CD4-positive, alpha-beta T cell (primary cell): Measurements from ENCODE around the gene SASH1. TPM values are rescaled to one million over a fixed set of nuclear protein-coding genes. Genes with fewer than 3 reads are reported as not detected.
"Not testable (repeated sequence)": the region's sequence is repeated elsewhere in the genome, so short reads cannot be mapped to it uniquely, and the experiment has no call there.

Experiments used
- ATAC-seq: fragments of 200-7000 bp; cut with Tn5 transposase; one replicate; pipeline ENCODE4 v1.10.0; 2022; ENCODE audit warnings: mild to moderate bottlenecking; ENCODE audit not compliant: poor library complexity
- CTCF ChIA-PET: fragments of 350-600 bp; sonication (Branson Sonifier 250); formaldehyde crosslinking; loops from one replicate; lab custom pipeline; 2021; ENCODE audit warnings: antibody characterized with exemption, inconsistent platforms; lab: Charles Lee
- POLR2A ChIA-PET: fragments of 350-600 bp; sonication (Branson Sonifier 250); formaldehyde crosslinking; loops from one replicate; lab custom pipeline; 2021; ENCODE audit warnings: antibody characterized with exemption, inconsistent platforms; lab: Charles Lee
- DNase-seq, 14 experiments: peaks; one replicate each; pipeline ENCODE4 v3.0.0-alpha.2; 2013 to 2020; ENCODE audit warnings: mixed read lengths in 2 of 14
- H3K27ac ChIP-seq, 2 donors: one replicate each; pipeline versions ENCODE4 v1.5.1 to v1.7.0; 2013; ENCODE audit warnings: low read length in 2 of 2, low read depth in 1 of 2, mild to moderate bottlenecking in 1 of 2
- H3K27me3 ChIP-seq, 2 experiments: 1 replicate in 1 of 2; 2 replicates in 1 of 2; pipeline versions ENCODE4 v1.6.1 to v1.7.0; 2013; ENCODE audit warnings: low read length in 2 of 2, control low read depth in 1 of 2, mild to moderate bottlenecking in 1 of 2, moderate library complexity in 1 of 2; ENCODE audit not compliant: insufficient read depth in 2 of 2, control insufficient read depth in 1 of 2
- H3K36me3 ChIP-seq: one replicate; pipeline ENCODE4 v1.6.1; 2013; ENCODE audit warnings: low read length, control low read depth; ENCODE audit not compliant: insufficient read depth
- H3K4me1 ChIP-seq: one replicate; pipeline ENCODE4 v1.6.1; 2013; ENCODE audit warnings: low read length, control low read depth; ENCODE audit not compliant: insufficient read depth
- H3K4me3 ChIP-seq: one replicate; pipeline ENCODE4 v1.5.1; 2013; ENCODE audit warnings: mild to moderate bottlenecking, low read length, moderate library complexity
- H3K9me3 ChIP-seq, 2 experiments: 1 replicate in 1 of 2; 2 replicates in 1 of 2; pipeline versions ENCODE4 v1.6.1 to v1.7.0; 2013; ENCODE audit warnings: low read length in 2 of 2, mild to moderate bottlenecking in 2 of 2, control low read depth in 1 of 2, moderate library complexity in 1 of 2; ENCODE audit not compliant: control insufficient read depth in 1 of 2, insufficient read depth in 1 of 2
- H3K27ac Mint-ChIP-seq: one replicate; pipeline ENCODE4 v1.8.0; 2020; ENCODE audit warnings: mixed read lengths
- H3K27me3 Mint-ChIP-seq: one replicate; pipeline ENCODE4 v1.8.0; 2021; ENCODE audit warnings: mixed read lengths
- H3K36me3 Mint-ChIP-seq: one replicate; pipeline ENCODE4 v1.8.0; 2021; ENCODE audit warnings: low read depth, mixed read lengths
- H3K4me1 Mint-ChIP-seq: one replicate; pipeline ENCODE4 v1.8.0; 2021; ENCODE audit warnings: low read depth, mixed read lengths
- H3K4me3 Mint-ChIP-seq: one replicate; pipeline ENCODE4 v1.8.0; 2020; ENCODE audit warnings: mild to moderate bottlenecking, mixed read lengths
- H3K9me3 Mint-ChIP-seq: one replicate; pipeline ENCODE4 v1.8.0; 2020; ENCODE audit warnings: mixed read lengths
- CTCF ChIP-seq: fragments of 200-600 bp; IDR thresholded peaks from one replicate; pipeline ENCODE4 v1.8.0; 2022; ENCODE audit warnings: antibody characterized with exemption, mild to moderate bottlenecking
- intact Hi-C, 2 experiments: fragments of 100-400 bp; cut with DNase I in 1 of 2; cut with micrococcal nuclease in 1 of 2; formaldehyde crosslinking; loops; one replicate each; pipeline versions ENCODE4 v1.15.1 to v1.9.0; 2023 to 2025; cut with DNase I, micrococcal nuclease
- total RNA-seq, 174 experiments: library from RNA in 2 of 174; stranded (reverse) in 2 of 174; gene quantifications; one replicate each; pipeline ENCODE4 v1.2.3 and lab custom pipeline; 2021 to 2026

The SASH1 gene
- total RNA-seq, 2 experiments from 2014 or later = 0.58 to 0.75 TPM

GRCh38 chr6:148389086-148389485, 46.4 kb downstream of the SASH1 start:
- POLR2A ChIA-PET = no interaction called here
- no peak overlapping the region for H3K4me3 ChIP-seq
- Mint-ChIP-seq H3K27ac (no peak overlapping the region), H3K9me3 (no peaks in the 10 kb centered on the region), H3K4me1 (no peaks in the 10 kb centered on the region), H3K36me3 (no peaks in the 10 kb centered on the region), H3K27me3 (peaks cover 14% of the 10 kb centered on the region), H3K4me3 (no peak overlapping the region)
- CTCF ChIA-PET = no interaction called here
- H3K36me3 ChIP-seq = no peaks in the 10 kb centered on the region
- no peak for ATAC-seq
- no peaks in the 10 kb centered on the region for H3K4me1 ChIP-seq
- TF ChIP-seq CTCF = no peak
- no peak overlapping the region for H3K27ac ChIP-seq
- H3K9me3 ChIP-seq = no peaks in the 10 kb centered on the region
- H3K27me3 ChIP-seq = peaks cover 0 to 1% of the 10 kb centered on the region in 2 experiments
- no peak for DNase-seq
- intact Hi-C loops = no loop called here

DNA sequence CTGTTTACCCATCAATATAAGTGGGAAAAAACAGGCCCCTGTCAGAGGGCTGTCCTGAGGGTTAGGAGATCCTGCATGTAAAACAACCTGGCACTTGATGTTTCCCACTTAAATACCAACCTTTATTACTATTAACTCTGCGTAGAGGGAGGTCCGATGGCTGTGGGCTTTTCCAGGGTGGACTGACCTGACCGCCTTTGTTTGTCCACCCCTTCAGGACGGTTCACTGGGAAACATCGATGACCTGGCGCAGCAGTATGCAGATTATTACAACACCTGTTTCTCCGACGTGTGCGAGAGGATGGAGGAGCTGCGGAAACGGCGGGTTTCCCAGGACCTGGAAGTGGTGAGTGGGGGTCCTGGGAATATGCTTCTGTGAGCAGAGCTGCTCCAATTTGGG, 47.3 kb downstream of the SASH1 start:
- H3K9me3 ChIP-seq = no peaks in the 10 kb centered on the region
- Mint-ChIP-seq H3K9me3 (no peaks in the 10 kb centered on the region), H3K36me3 (no peaks in the 10 kb centered on the region), H3K27ac (no peak overlapping the region), H3K4me3 (no peak overlapping the region), H3K4me1 (no peaks in the 10 kb centered on the region), H3K27me3 (peaks cover 23% of the 10 kb centered on the region)
- ChIA-PET CTCF (no interaction called here), POLR2A (no interaction called here)
- peaks cover 0 to 5% of the 10 kb centered on the region in 2 experiments for H3K27me3 ChIP-seq
- intact Hi-C loops = no loop called here
- DNase-seq = no peak
- TF ChIP-seq CTCF = no peak
- no peaks in the 10 kb centered on the region for H3K4me1 ChIP-seq
- no peak overlapping the region for H3K4me3 ChIP-seq
- no peaks in the 10 kb centered on the region for H3K36me3 ChIP-seq
- no peak for ATAC-seq
- H3K27ac ChIP-seq = no peak overlapping the region

- H3K4me1 Mint-ChIP-seq, H3K27ac ChIP-seq, DNase-seq, H3K27ac Mint-ChIP-seq, intact Hi-C loops, CTCF ChIA-PET, H3K36me3 Mint-ChIP-seq, H3K4me3 ChIP-seq, H3K27me3 ChIP-seq, H3K36me3 ChIP-seq, H3K9me3 ChIP-seq, H3K4me3 Mint-ChIP-seq, H3K4me1 ChIP-seq, POLR2A ChIA-PET, H3K9me3 Mint-ChIP-seq, ATAC-seq: not testable (repeated sequence)
- peaks cover 25% of the 10 kb centered on the region for H3K27me3 Mint-ChIP-seq
Measured at GRCh38 chr6:148392127-148392526, 49.5 kb downstream of the SASH1 start.

GRCh38 chr6:148392671-148393070, 50.0 kb downstream of the SASH1 start:
- no peaks in the 10 kb centered on the region for H3K36me3 Mint-ChIP-seq
- Histone ChIP-seq H3K36me3 (no peaks in the 10 kb centered on the region), H3K27ac (no peak overlapping the region), H3K27me3 (peaks cover 0 to 5% of the 10 kb centered on the region in 2 experiments), H3K9me3 (no peaks in the 10 kb centered on the region), H3K4me3 (no peak overlapping the region), H3K4me1 (no peaks in the 10 kb centered on the region)
- no peak for ATAC-seq
- CTCF ChIA-PET = no interaction called here
- no peak overlapping the region for H3K4me3 Mint-ChIP-seq
- H3K27ac Mint-ChIP-seq = no peak overlapping the region
- intact Hi-C loops = no loop called here
- no peak for DNase-seq
- H3K4me1 Mint-ChIP-seq = no peaks in the 10 kb centered on the region
- POLR2A ChIA-PET = no interaction called here
- no peak for TF ChIP-seq CTCF
- H3K9me3 Mint-ChIP-seq = no peaks in the 10 kb centered on the region
- H3K27me3 Mint-ChIP-seq = peaks cover 25% of the 10 kb centered on the region
